Brain microvascular endothelial cell (primary cell): Measurements from ENCODE around the gene DLG5.

Experiments
- DNase-seq: peaks from one replicate; pipeline ENCODE4 v3.0.0-alpha.2; 2020
- H3K27ac ChIP-seq: fragments of 250-450 bp; sonication (Bioruptor Pico); 2 replicates; pipeline ENCODE4 v1.5.1; 2020; ENCODE audit warnings: mild to moderate bottlenecking, moderate library complexity
- H3K27me3 ChIP-seq: fragments of 250-450 bp; sonication (Bioruptor Pico); replicated peaks from 2 replicates; pipeline ENCODE4 v1.5.1; 2020; ENCODE audit warnings: mild to moderate bottlenecking
- H3K36me3 ChIP-seq: fragments of 250-450 bp; sonication (Bioruptor Pico); replicated peaks from 2 replicates; pipeline ENCODE4 v1.5.1; 2020; ENCODE audit warnings: mild to moderate bottlenecking
- H3K4me3 ChIP-seq: 2 replicates; pipeline ENCODE4 v1.5.1; 2011; ENCODE audit warnings: low read depth, mild to moderate bottlenecking, control low read depth, low read length, moderate library complexity
- in situ Hi-C: cut with HindIII; loops from 2 replicates; pipeline ENCODE4 v1.10.0; 2017; ENCODE audit warnings: low sequenced_read_pairs, low pct_ligation_motif_present
- TF ChIP-seq, protein P1 (sequence below): IDR thresholded peaks from 2 replicates; pipeline ENCODE4 v1.5.1; 2011; ENCODE audit warnings: low read depth, mild to moderate bottlenecking, moderate library complexity, low read length, control low read depth, inconsistent platforms; ENCODE audit errors: missing control alignments

Gene DLG5

GRCh38 chr10:77899690-77900089 is 26.9 kb downstream of the DLG5 start:
- TF ChIP-seq, protein P1, sequence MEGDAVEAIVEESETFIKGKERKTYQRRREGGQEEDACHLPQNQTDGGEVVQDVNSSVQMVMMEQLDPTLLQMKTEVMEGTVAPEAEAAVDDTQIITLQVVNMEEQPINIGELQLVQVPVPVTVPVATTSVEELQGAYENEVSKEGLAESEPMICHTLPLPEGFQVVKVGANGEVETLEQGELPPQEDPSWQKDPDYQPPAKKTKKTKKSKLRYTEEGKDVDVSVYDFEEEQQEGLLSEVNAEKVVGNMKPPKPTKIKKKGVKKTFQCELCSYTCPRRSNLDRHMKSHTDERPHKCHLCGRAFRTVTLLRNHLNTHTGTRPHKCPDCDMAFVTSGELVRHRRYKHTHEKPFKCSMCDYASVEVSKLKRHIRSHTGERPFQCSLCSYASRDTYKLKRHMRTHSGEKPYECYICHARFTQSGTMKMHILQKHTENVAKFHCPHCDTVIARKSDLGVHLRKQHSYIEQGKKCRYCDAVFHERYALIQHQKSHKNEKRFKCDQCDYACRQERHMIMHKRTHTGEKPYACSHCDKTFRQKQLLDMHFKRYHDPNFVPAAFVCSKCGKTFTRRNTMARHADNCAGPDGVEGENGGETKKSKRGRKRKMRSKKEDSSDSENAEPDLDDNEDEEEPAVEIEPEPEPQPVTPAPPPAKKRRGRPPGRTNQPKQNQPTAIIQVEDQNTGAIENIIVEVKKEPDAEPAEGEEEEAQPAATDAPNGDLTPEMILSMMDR, result no peak
- in situ Hi-C loops, result no loop called here
- DNase-seq, result no peak
- Histone ChIP-seq H3K36me3 (no peaks in the 10 kb centered on the region), H3K4me3 (no peak overlapping the region), H3K27ac (no peak overlapping the region), H3K27me3 (no peaks in the 10 kb centered on the region)

- in situ Hi-C loops, result no loop called here
- H3K27me3 ChIP-seq, result no peaks in the 10 kb centered on the region
- no peak overlapping the region for H3K27ac ChIP-seq
- H3K4me3 ChIP-seq, result no peak overlapping the region
- no peak for DNase-seq
- no peaks in the 10 kb centered on the region for H3K36me3 ChIP-seq
- TF ChIP-seq, protein P1, result no peak
Measured at GRCh38 chr10:77899080-77899477, 27.5 kb downstream of the DLG5 start.

GRCh38 chr10:77898323-77899079 is 28.1 kb downstream of the DLG5 start:
- in situ Hi-C loops, result no loop called here
- Histone ChIP-seq H3K36me3 (no peaks in the 10 kb centered on the region), H3K4me3 (no peak overlapping the region), H3K27me3 (no peaks in the 10 kb centered on the region), H3K27ac (no peak overlapping the region)
- DNase-seq, result no peak
- TF ChIP-seq, protein P1, result no peak

DNA sequence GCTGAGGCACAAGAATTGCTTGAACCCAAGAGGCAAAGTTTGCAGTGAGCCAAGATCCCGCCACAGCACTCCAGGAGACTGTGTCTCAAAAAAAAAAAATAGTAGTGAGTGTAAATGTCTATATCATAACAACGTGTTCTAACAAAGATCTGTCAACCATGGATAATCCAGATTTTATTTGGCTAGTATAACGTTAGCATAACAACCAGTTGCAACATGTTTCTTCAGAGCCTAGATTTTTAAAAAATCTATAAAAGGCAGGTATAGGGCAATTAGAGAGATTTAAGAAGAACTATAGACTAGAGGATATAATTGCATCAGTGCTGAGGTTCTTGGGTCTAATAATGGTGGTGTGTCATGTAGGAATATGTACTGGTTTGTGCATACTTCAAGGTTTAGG is 30.5 kb downstream of the DLG5 start:
- H3K4me3 ChIP-seq, result no peak overlapping the region
- H3K27ac ChIP-seq, result no peak overlapping the region
- H3K27me3 ChIP-seq, result no peaks in the 10 kb centered on the region
- no peak for DNase-seq
- TF ChIP-seq, protein P1, result no peak
- in situ Hi-C loops, result no loop called here
- H3K36me3 ChIP-seq, result no peaks in the 10 kb centered on the region

- TF ChIP-seq, protein P1, result no peak
- no peaks in the 10 kb centered on the region for H3K27me3 ChIP-seq
- no peak overlapping the region for H3K27ac ChIP-seq
- H3K36me3 ChIP-seq, result no peaks in the 10 kb centered on the region
- in situ Hi-C loops, result no loop called here
- H3K4me3 ChIP-seq, result no peak overlapping the region
- no peak for DNase-seq
Measured at GRCh38 chr10:77894058-77894457, 32.5 kb downstream of the DLG5 start.

GRCh38 chr10:77893386-77893785 is 33.2 kb downstream of the DLG5 start:
- DNase-seq, result no peak
- TF ChIP-seq, protein P1, result no peak
- Histone ChIP-seq H3K27ac (no peak overlapping the region), H3K27me3 (no peaks in the 10 kb centered on the region), H3K36me3 (no peaks in the 10 kb centered on the region), H3K4me3 (no peak overlapping the region)
- in situ Hi-C loops, result no loop called here
